WTC11 (cell line): ENCODE results near the gene RAD18. TPM values are rescaled to one million over a fixed set of nuclear protein-coding genes. Genes with fewer than 3 reads are reported as not detected.

ENCODE experiments used
- ATAC-seq: fragments of 200-7000 bp; cut with Tn5 transposase; 2 replicates; pipeline ENCODE4 v1.10.0; 2021; ENCODE audit warnings: mild to moderate bottlenecking, moderate library complexity
- CTCF ChIA-PET: fragments of 300-600 bp; sonication (Branson Sonifier 250); formaldehyde crosslinking; loops from one replicate; lab custom pipeline; 2021; ENCODE audit warnings: antibody characterized with exemption; lab: Charles Lee
- POLR2A ChIA-PET: fragments of 350-600 bp; sonication (Branson Sonifier 250); formaldehyde crosslinking; loops from one replicate; lab custom pipeline; 2021; ENCODE audit warnings: antibody characterized with exemption; lab: Charles Lee
- DNase-seq: peaks from one replicate; pipeline ENCODE4 v3.0.0; 2021; ENCODE audit warnings: low spot score
- H3K27ac Mint-ChIP-seq: 2 replicates; pipeline ENCODE4 v1.8.0; 2021; ENCODE audit warnings: mixed read lengths
- H3K27me3 Mint-ChIP-seq: 2 replicates; pipeline ENCODE4 v1.8.0; 2021; ENCODE audit warnings: low read depth, mild to moderate bottlenecking, moderate library complexity, mixed read lengths
- H3K36me3 Mint-ChIP-seq: 2 replicates; pipeline ENCODE4 v1.8.0; 2021; ENCODE audit warnings: mixed read lengths
- H3K4me1 Mint-ChIP-seq: 2 replicates; pipeline ENCODE4 v1.8.0; 2022; ENCODE audit warnings: mixed read lengths
- H3K4me3 Mint-ChIP-seq: 2 replicates; pipeline ENCODE4 v1.8.0; 2021; ENCODE audit warnings: mild to moderate bottlenecking, moderate library complexity, mixed read lengths
- H3K9me3 Mint-ChIP-seq: 2 replicates; pipeline ENCODE4 v1.8.0; 2021; ENCODE audit warnings: mixed read lengths
- ATF1 ChIP-seq: sonication (generic); formaldehyde crosslinking; IDR thresholded peaks from 2 replicates; pipeline ENCODE4 v1.8.1; 2023; ENCODE audit warnings: mild to moderate bottlenecking, moderate library complexity, missing genetic modification reagents
- E2F5 ChIP-seq: sonication (generic); formaldehyde crosslinking; IDR thresholded peaks from 2 replicates; pipeline ENCODE4 v1.8.1; 2022; ENCODE audit warnings: mild to moderate bottlenecking, moderate library complexity, missing genetic modification reagents
- ELF4 ChIP-seq: sonication (generic); formaldehyde crosslinking; IDR thresholded peaks from 2 replicates; pipeline ENCODE4 v1.8.1; 2022; ENCODE audit warnings: low read depth, mild to moderate bottlenecking, moderate library complexity, missing genetic modification reagents
- FOXK1 ChIP-seq: sonication (generic); formaldehyde crosslinking; IDR thresholded peaks from 2 replicates; pipeline ENCODE4 v1.8.0; 2022; ENCODE audit warnings: mild to moderate bottlenecking, moderate library complexity, missing genetic modification reagents
- GRHL2 ChIP-seq: fragments of 250-450 bp; sonication (Bioruptor Pico); IDR thresholded peaks from 2 replicates; pipeline ENCODE4 v1.8.0; 2022; ENCODE audit warnings: mild to moderate bottlenecking, moderate library complexity; ENCODE audit not compliant: insufficient replicate concordance, severe bottlenecking
- HMGA2 ChIP-seq: fragments of 250-450 bp; sonication (Bioruptor Pico); IDR thresholded peaks from 2 replicates; pipeline ENCODE4 v1.4.0; 2021; ENCODE audit warnings: mild to moderate bottlenecking, moderate library complexity
- JUN ChIP-seq: sonication (generic); formaldehyde crosslinking; IDR thresholded peaks from 2 replicates; pipeline ENCODE4 v1.8.0; 2023; ENCODE audit warnings: mild to moderate bottlenecking, missing genetic modification reagents
- KAT7 ChIP-seq: sonication (generic); formaldehyde crosslinking; IDR thresholded peaks from 2 replicates; pipeline ENCODE4 v1.8.1; 2023; ENCODE audit warnings: missing genetic modification reagents, mild to moderate bottlenecking, borderline replicate concordance
- MAX ChIP-seq: sonication (generic); formaldehyde crosslinking; IDR thresholded peaks from 2 replicates; pipeline ENCODE4 v1.8.0; 2022; ENCODE audit warnings: mild to moderate bottlenecking, missing genetic modification reagents
- MXD4 ChIP-seq: fragments of 250-450 bp; sonication (Bioruptor Pico); IDR thresholded peaks from 2 replicates; pipeline ENCODE4 v1.8.0; 2021; ENCODE audit warnings: mild to moderate bottlenecking, moderate library complexity, borderline replicate concordance
- NR3C1 ChIP-seq: sonication (generic); formaldehyde crosslinking; conservative IDR thresholded peaks from 2 replicates; pipeline ENCODE4 v1.8.1; 2023; ENCODE audit warnings: low read depth, mild to moderate bottlenecking, missing genetic modification reagents
- OVOL2 ChIP-seq: fragments of 250-450 bp; sonication (Bioruptor Pico); IDR thresholded peaks from 2 replicates; pipeline ENCODE4 v1.9.0; 2021; ENCODE audit warnings: mild to moderate bottlenecking, borderline replicate concordance
- RELA ChIP-seq: sonication (generic); formaldehyde crosslinking; IDR thresholded peaks from 2 replicates; pipeline ENCODE4 v1.8.1; 2022; ENCODE audit warnings: missing genetic modification reagents, mild to moderate bottlenecking, borderline replicate concordance
- TCF7 ChIP-seq: sonication (generic); formaldehyde crosslinking; IDR thresholded peaks from 2 replicates; pipeline ENCODE4 v1.8.0; 2022; ENCODE audit warnings: mild to moderate bottlenecking, low read depth, missing genetic modification reagents, moderate library complexity
- TEAD4 ChIP-seq: sonication (generic); formaldehyde crosslinking; IDR thresholded peaks from 2 replicates; pipeline ENCODE4 v1.8.0; 2022; ENCODE audit warnings: mild to moderate bottlenecking, missing genetic modification reagents
- ZBTB43 ChIP-seq: sonication (generic); formaldehyde crosslinking; IDR thresholded peaks from 2 replicates; pipeline ENCODE4 v1.8.1; 2023; ENCODE audit warnings: mild to moderate bottlenecking, missing genetic modification reagents
- ZNF232 ChIP-seq: sonication (generic); formaldehyde crosslinking; IDR thresholded peaks from 2 replicates; pipeline ENCODE4 v1.8.0; 2022; ENCODE audit warnings: mild to moderate bottlenecking, missing genetic modification reagents
- ZNF416 ChIP-seq: fragments of 250-450 bp; sonication (Bioruptor Pico); IDR thresholded peaks from 2 replicates; pipeline ENCODE4 v1.9.0; 2021; ENCODE audit warnings: mild to moderate bottlenecking, inconsistent platforms
- total RNA-seq: library from RNA; stranded (reverse); gene quantifications from 3 replicates; pipeline ENCODE4 v1.2.3, GENCODE V29; 2021
- TF ChIP-seq, protein P1 (sequence below): fragments of 250-450 bp; sonication (Bioruptor Pico); IDR thresholded peaks from 2 replicates; pipeline ENCODE4 v2.1.2; 2022; ENCODE audit warnings: mild to moderate bottlenecking, moderate library complexity
- TF ChIP-seq, protein P2 (sequence below): sonication (generic); formaldehyde crosslinking; conservative IDR thresholded peaks from 2 replicates; pipeline ENCODE4 v1.8.1; 2022; ENCODE audit warnings: mild to moderate bottlenecking, missing genetic modification reagents
- TF ChIP-seq, protein P3 (sequence below): sonication (generic); formaldehyde crosslinking; IDR thresholded peaks from 2 replicates; pipeline ENCODE4 v1.8.1; 2022; ENCODE audit warnings: mild to moderate bottlenecking, missing genetic modification reagents, moderate library complexity, borderline replicate concordance
- TF ChIP-seq, protein P4 (sequence below): sonication (generic); formaldehyde crosslinking; IDR thresholded peaks from 2 replicates; pipeline ENCODE4 v1.8.1; 2022; ENCODE audit warnings: missing genetic modification reagents, borderline replicate concordance
- TF ChIP-seq, protein P5 (sequence below): sonication (generic); formaldehyde crosslinking; IDR thresholded peaks from 2 replicates; pipeline ENCODE4 v1.8.0; 2022; ENCODE audit warnings: mild to moderate bottlenecking, missing genetic modification reagents
- TF ChIP-seq, protein P6 (sequence below): fragments of 250-450 bp; sonication (Bioruptor Pico); IDR thresholded peaks from 2 replicates; pipeline ENCODE4 v1.8.0; 2021; ENCODE audit warnings: mild to moderate bottlenecking

Gene RAD18
- total RNA-seq, 1 experiment from 2014 or later, result 24.4 TPM

DNA sequence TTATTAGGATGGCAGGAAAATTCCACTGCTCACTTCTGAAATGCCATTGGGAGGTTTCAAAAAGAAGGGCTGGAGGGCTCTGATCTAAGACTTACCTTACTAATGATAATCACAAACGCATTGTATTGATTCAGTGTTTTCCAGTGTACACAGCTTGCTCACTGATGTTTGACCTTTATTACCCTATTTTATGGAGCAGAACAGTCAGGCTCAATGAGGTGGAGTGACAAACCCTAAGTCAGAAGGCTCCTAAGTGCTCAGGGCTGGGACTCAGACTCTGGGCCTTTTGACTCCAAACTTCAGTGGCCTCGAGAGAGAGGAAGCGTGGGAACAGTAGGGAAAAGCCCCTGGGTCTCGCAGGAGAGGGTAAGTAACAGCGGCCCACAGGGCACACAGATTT is 20.3 kb upstream of the RAD18 start:
- H3K36me3 Mint-ChIP-seq, result peaks cover 3% of the 10 kb centered on the region; the same call in 1 of the 2 replicates
- DNase-seq, result no peak
- POLR2A ChIA-PET, result no interaction called here
- peaks cover 9% of the 10 kb centered on the region for H3K9me3 Mint-ChIP-seq
- H3K27me3 Mint-ChIP-seq, result peaks cover 13% of the 10 kb centered on the region
- TF ChIP-seq ZNF232, result no peak
- TF ChIP-seq RELA, result no peak
- TF ChIP-seq, protein P1, sequence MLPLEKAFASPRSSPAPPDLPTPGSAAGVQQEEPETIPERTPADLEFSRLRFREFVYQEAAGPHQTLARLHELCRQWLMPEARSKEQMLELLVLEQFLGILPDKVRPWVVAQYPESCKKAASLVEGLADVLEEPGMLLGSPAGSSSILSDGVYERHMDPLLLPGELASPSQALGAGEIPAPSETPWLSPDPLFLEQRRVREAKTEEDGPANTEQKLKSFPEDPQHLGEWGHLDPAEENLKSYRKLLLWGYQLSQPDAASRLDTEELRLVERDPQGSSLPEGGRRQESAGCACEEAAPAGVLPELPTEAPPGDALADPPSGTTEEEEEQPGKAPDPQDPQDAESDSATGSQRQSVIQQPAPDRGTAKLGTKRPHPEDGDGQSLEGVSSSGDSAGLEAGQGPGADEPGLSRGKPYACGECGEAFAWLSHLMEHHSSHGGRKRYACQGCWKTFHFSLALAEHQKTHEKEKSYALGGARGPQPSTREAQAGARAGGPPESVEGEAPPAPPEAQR (CRISPR knock-in tag), result no peak
- TF ChIP-seq, protein P2, sequence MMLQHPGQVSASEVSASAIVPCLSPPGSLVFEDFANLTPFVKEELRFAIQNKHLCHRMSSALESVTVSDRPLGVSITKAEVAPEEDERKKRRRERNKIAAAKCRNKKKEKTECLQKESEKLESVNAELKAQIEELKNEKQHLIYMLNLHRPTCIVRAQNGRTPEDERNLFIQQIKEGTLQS (CRISPR knock-in tag), result no peak
- no peak for TF ChIP-seq ZBTB43 (CRISPR knock-in tag)
- TF ChIP-seq NR3C1 (CRISPR knock-in tag), result no peak
- no peak for TF ChIP-seq TEAD4
- TF ChIP-seq, protein P3, sequence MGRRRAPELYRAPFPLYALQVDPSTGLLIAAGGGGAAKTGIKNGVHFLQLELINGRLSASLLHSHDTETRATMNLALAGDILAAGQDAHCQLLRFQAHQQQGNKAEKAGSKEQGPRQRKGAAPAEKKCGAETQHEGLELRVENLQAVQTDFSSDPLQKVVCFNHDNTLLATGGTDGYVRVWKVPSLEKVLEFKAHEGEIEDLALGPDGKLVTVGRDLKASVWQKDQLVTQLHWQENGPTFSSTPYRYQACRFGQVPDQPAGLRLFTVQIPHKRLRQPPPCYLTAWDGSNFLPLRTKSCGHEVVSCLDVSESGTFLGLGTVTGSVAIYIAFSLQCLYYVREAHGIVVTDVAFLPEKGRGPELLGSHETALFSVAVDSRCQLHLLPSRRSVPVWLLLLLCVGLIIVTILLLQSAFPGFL (CRISPR knock-in tag), result no peak
- no peak for TF ChIP-seq JUN
- no peak for TF ChIP-seq MAX (CRISPR knock-in tag)
- TF ChIP-seq OVOL2 (CRISPR knock-in tag), result no peak
- TF ChIP-seq, protein P4, sequence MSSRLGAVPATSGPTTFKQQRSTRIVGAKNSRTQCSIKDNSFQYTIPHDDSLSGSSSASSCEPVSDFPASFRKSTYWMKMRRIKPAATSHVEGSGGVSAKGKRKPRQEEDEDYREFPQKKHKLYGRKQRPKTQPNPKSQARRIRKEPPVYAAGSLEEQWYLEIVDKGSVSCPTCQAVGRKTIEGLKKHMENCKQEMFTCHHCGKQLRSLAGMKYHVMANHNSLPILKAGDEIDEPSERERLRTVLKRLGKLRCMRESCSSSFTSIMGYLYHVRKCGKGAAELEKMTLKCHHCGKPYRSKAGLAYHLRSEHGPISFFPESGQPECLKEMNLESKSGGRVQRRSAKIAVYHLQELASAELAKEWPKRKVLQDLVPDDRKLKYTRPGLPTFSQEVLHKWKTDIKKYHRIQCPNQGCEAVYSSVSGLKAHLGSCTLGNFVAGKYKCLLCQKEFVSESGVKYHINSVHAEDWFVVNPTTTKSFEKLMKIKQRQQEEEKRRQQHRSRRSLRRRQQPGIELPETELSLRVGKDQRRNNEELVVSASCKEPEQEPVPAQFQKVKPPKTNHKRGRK (CRISPR knock-in tag), result no peak
- TF ChIP-seq ATF1 (CRISPR knock-in tag), result no peak
- TF ChIP-seq, protein P5, sequence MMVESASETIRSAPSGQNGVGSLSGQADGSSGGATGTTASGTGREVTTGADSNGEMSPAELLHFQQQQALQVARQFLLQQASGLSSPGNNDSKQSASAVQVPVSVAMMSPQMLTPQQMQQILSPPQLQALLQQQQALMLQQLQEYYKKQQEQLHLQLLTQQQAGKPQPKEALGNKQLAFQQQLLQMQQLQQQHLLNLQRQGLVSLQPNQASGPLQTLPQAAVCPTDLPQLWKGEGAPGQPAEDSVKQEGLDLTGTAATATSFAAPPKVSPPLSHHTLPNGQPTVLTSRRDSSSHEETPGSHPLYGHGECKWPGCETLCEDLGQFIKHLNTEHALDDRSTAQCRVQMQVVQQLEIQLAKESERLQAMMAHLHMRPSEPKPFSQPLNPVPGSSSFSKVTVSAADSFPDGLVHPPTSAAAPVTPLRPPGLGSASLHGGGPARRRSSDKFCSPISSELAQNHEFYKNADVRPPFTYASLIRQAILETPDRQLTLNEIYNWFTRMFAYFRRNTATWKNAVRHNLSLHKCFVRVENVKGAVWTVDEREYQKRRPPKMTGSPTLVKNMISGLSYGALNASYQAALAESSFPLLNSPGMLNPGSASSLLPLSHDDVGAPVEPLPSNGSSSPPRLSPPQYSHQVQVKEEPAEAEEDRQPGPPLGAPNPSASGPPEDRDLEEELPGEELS (CRISPR knock-in tag), result no peak
- no peak for TF ChIP-seq GRHL2 (CRISPR knock-in tag)
- TF ChIP-seq ZNF416 (CRISPR knock-in tag), result no peak
- TF ChIP-seq, all 79 proteins: peak for 0
- CTCF ChIA-PET, result no interaction called here
- Mint-ChIP-seq H3K4me3 (no peak overlapping the region), H3K4me1 (peaks cover 4% of the 10 kb centered on the region), H3K27ac (no peak overlapping the region)
- no peak for ATAC-seq

DNA sequence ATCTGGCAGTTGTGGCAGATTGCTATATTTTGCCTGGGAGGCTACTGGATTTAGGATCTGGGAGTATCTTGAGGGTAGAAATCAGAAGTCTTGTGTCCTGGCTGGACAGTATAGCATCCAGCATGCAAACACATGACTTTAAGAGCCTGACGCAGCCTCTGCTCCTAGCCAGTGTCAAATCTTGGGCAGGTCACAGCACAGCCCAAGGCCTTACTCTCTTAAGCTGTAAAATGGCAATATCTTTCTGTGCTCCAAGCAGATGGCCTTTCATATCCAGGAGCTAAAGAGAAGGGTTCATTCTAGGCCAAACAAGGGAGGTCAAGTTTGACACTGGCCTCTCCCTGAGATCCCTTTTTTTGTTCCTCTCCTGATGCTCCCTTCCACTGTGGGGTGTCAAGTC is 19.8 kb upstream of the RAD18 start:
- peaks cover under 1% of the 10 kb centered on the region for H3K4me1 Mint-ChIP-seq
- ATAC-seq (no peak), DNase-seq (no peak)
- H3K27me3 Mint-ChIP-seq, result peaks cover 13% of the 10 kb centered on the region
- no peak overlapping the region for H3K27ac Mint-ChIP-seq
- ChIA-PET POLR2A (no interaction called here), CTCF (interaction anchor here (2.0 kb wide), 1 partner anchor 319 kb away, joined by 7 read pairs; no protein-coding TSS in a partner anchor)
- H3K36me3 Mint-ChIP-seq, result peaks cover 3% of the 10 kb centered on the region; the same call in 1 of the 2 replicates
- peaks cover 9% of the 10 kb centered on the region for H3K9me3 Mint-ChIP-seq
- no peak overlapping the region for H3K4me3 Mint-ChIP-seq
- no peak for TF ChIP-seq FOXK1
- no peak for TF ChIP-seq HMGA2 (CRISPR knock-in tag)
- TF ChIP-seq, protein P6, sequence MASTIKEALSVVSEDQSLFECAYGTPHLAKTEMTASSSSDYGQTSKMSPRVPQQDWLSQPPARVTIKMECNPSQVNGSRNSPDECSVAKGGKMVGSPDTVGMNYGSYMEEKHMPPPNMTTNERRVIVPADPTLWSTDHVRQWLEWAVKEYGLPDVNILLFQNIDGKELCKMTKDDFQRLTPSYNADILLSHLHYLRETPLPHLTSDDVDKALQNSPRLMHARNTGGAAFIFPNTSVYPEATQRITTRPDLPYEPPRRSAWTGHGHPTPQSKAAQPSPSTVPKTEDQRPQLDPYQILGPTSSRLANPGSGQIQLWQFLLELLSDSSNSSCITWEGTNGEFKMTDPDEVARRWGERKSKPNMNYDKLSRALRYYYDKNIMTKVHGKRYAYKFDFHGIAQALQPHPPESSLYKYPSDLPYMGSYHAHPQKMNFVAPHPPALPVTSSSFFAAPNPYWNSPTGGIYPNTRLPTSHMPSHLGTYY (CRISPR knock-in tag), result no peak
- TF ChIP-seq KAT7, result no peak
- no peak for TF ChIP-seq E2F5 (CRISPR knock-in tag)
- no peak for TF ChIP-seq ZBTB43 (CRISPR knock-in tag)
- no peak for TF ChIP-seq TCF7 (CRISPR knock-in tag)
- TF ChIP-seq ELF4 (CRISPR knock-in tag), result no peak
- TF ChIP-seq MXD4 (CRISPR knock-in tag), result no peak
